OCI-LY3 (cell line): ENCODE data around the gene ST3GAL5.

Experiments
- CTCF ChIP-seq: fragments of 200-600, 300-600 bp; sonication (generic); IDR thresholded peaks from 2 replicates; pipeline ENCODE4 v1.5.1; 2014; ENCODE audit warnings: antibody characterized with exemption, low read length, low read depth
- EZH2phosphoT487 ChIP-seq: fragments of 200-600 bp; shearing (Covaris generic); IDR thresholded peaks from 2 replicates; pipeline ENCODE4 v1.6.1; 2018; ENCODE audit warnings: antibody characterized with exemption, mixed run types, low read depth

GRCh38 chr2:85862426-85862825 lies 26.4 kb downstream of the ST3GAL5 start:
- TF ChIP-seq CTCF (no peak), EZH2phosphoT487 (no peak)
